ENCODE measurements around the gene CYP8B1.

The CYP8B1 gene, protein sequence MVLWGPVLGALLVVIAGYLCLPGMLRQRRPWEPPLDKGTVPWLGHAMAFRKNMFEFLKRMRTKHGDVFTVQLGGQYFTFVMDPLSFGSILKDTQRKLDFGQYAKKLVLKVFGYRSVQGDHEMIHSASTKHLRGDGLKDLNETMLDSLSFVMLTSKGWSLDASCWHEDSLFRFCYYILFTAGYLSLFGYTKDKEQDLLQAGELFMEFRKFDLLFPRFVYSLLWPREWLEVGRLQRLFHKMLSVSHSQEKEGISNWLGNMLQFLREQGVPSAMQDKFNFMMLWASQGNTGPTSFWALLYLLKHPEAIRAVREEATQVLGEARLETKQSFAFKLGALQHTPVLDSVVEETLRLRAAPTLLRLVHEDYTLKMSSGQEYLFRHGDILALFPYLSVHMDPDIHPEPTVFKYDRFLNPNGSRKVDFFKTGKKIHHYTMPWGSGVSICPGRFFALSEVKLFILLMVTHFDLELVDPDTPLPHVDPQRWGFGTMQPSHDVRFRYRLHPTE

DNA sequence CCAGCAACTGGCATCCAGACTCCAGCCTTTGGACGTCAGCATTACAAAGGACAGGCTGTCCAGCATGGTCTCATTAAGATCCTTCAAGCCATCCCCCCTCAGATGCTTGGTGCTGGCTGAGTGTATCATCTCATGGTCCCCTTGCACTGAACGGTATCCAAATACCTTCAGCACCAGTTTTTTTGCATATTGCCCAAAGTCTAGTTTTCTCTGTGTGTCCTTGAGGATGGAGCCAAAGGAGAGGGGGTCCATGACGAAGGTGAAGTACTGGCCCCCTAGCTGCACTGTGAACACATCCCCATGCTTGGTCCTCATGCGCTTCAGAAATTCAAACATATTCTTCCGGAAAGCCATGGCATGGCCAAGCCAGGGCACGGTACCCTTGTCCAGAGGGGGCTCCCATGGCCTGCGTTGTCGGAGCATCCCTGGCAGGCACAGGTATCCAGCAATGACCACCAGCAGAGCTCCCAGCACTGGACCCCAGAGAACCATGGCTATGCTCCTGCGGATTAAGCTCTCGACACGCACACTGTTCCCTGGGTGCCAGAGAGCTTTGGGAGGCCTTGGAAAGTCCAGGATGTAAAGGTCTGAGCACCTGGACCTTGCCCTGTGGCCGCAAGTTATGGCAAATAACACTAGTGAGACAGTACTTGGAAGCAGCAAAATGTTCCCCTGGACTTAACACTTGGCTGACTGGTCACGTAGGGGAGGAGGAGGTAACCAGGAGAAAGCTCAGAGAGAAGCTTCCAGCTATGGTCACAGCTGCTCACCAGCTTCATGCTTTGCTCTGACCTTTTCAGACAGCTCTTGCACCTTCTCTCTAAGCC lies at the start of gene CYP8B1:
Gene CYP8B1, minus strand, starts transcription at position 555 of the 827 bp plus-strand sequence. Its CDS starts 63 bp downstream, at position 492.
- no peak for DNase-seq
- TF ChIP-seq, protein P1, sequence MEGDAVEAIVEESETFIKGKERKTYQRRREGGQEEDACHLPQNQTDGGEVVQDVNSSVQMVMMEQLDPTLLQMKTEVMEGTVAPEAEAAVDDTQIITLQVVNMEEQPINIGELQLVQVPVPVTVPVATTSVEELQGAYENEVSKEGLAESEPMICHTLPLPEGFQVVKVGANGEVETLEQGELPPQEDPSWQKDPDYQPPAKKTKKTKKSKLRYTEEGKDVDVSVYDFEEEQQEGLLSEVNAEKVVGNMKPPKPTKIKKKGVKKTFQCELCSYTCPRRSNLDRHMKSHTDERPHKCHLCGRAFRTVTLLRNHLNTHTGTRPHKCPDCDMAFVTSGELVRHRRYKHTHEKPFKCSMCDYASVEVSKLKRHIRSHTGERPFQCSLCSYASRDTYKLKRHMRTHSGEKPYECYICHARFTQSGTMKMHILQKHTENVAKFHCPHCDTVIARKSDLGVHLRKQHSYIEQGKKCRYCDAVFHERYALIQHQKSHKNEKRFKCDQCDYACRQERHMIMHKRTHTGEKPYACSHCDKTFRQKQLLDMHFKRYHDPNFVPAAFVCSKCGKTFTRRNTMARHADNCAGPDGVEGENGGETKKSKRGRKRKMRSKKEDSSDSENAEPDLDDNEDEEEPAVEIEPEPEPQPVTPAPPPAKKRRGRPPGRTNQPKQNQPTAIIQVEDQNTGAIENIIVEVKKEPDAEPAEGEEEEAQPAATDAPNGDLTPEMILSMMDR (IDR thresholded peaks at IDR 0.05): no peak
- Mint-ChIP-seq H3K4me3 (no peak within 1 kb of the TSS), H3K27ac (no peak within 1 kb of the TSS), H3K9me3 (no peaks in the 10 kb centered on the region), H3K36me3 (ENCODE audit: low read depth) (no peaks in the 10 kb centered on the region), H3K4me1 (peaks cover 8% of the 10 kb centered on the region), H3K27me3 (ENCODE audit: low read depth, poor library complexity) (peaks cover 53% of the 10 kb centered on the region)

DNA sequence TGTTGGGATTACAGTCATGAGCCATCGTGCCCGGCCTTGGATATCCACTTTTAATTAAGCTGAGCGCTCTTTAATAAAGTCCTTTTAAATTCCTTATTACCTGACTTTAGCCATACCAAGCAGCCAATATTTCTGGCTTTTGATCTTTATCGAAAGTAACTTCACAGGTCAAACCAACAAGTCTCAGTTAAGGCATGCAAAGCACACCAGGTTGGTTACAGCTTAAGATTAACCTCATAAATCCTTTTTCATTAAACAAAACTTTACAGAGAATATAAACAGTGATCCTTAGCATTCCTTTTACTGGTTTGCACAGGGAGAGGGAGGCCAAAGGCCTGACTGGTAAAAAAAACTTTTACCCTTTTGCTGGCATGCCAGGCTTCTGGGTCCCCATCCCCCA lies 47.9 kb upstream of the CYP8B1 start:
- TF ChIP-seq, protein P1 (IDR thresholded peaks at IDR 0.05): no peak
- Mint-ChIP-seq H3K4me1 (no peaks in the 10 kb centered on the region), H3K9me3 (peaks cover 24% of the 10 kb centered on the region), H3K27ac (no peak overlapping the region), H3K27me3 (ENCODE audit: low read depth, poor library complexity) (peaks cover 9% of the 10 kb centered on the region), H3K36me3 (ENCODE audit: low read depth) (no peaks in the 10 kb centered on the region), H3K4me3 (no peak overlapping the region)
- DNase-seq: no peak

DNA sequence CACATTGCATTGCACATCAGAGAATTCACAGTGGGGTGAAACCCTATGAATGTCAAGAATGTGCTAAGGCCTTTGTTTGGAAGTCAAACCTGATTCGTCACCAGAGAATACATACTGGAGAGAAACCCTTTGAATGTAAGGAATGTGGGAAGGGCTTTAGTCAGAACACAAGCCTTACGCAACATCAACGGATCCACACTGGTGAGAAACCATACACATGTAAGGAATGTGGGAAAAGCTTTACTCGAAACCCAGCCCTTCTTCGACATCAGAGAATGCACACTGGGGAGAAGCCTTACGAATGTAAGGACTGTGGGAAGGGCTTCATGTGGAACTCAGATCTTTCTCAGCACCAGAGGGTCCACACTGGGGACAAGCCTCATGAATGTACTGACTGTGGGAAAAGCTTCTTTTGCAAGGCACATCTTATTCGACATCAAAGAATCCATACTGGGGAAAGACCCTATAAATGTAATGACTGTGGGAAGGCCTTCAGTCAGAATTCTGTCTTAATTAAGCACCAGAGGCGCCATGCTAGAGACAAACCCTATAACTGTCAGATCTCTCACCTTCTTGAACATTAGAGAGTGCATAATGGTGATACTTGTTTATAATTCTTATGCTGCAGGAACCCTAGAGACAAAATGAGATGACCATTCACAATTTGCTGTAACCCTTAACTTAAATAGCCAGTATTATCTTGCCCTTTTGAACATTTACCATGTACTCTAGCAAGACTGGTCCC lies 39.3 kb upstream of the CYP8B1 start:
- peaks cover 76% of the 10 kb centered on the region for H3K9me3 Mint-ChIP-seq
- TF ChIP-seq, protein P1 (IDR thresholded peaks at IDR 0.05): no peak
- H3K36me3 Mint-ChIP-seq (ENCODE audit: low read depth): peaks cover 7% of the 10 kb centered on the region
- DNase-seq: no peak
- H3K4me1 Mint-ChIP-seq: no peaks in the 10 kb centered on the region
- no peak overlapping the region for H3K27ac Mint-ChIP-seq
- H3K27me3 Mint-ChIP-seq (ENCODE audit: low read depth, poor library complexity): peaks cover 4% of the 10 kb centered on the region
- H3K4me3 Mint-ChIP-seq: no peak overlapping the region

DNA sequence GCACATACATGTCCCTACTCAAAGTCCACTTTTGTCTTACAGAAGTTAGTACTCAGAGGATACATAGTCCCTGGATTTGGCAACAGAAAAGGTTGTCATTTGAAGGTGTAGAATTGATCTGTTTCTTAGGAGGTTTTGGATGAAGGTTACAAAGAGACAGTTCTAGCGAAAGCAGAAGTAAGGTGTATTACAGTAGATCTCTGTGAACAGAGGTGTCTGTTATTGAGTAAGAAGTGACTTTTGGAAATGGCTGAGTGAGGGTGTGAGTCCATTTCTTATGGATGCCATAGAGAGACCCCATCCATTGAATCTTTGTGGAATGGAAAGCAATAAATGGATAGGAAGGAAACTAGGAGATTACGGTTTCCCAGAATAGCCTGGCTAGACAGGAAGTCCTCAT lies 35.9 kb upstream of the CYP8B1 start:
- H3K27ac Mint-ChIP-seq: no peak overlapping the region
- H3K9me3 Mint-ChIP-seq: peaks cover 63% of the 10 kb centered on the region
- no peaks in the 10 kb centered on the region for H3K4me1 Mint-ChIP-seq
- H3K4me3 Mint-ChIP-seq: no peak overlapping the region
- TF ChIP-seq, protein P1 (IDR thresholded peaks at IDR 0.05): no peak
- no peak for DNase-seq
- peaks cover 6% of the 10 kb centered on the region for H3K27me3 Mint-ChIP-seq (ENCODE audit: low read depth, poor library complexity)
- H3K36me3 Mint-ChIP-seq (ENCODE audit: low read depth): peaks cover 7% of the 10 kb centered on the region

DNA sequence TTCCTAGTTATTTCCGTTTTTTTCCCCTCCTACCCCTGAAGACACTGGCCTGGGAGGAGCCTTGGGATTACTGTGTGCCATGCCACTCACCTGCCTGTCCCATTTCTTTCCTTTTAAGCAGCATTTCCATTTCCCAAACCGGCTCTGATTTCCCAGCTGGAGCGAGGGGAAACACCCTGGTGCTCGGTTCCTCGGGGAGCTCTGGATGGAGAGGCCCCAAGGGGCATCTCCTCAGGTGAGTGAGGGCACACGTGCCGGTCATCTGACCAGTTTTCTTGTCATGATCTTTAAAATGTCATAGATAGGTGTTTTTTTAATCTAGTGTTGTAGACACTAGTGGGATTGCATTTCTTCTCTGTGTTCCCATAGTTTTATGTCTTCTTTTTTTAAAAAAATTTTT lies 33.0 kb upstream of the CYP8B1 start:
- Mint-ChIP-seq H3K27ac (no peak overlapping the region), H3K27me3 (ENCODE audit: low read depth, poor library complexity) (peaks cover 17% of the 10 kb centered on the region), H3K9me3 (peaks cover 35% of the 10 kb centered on the region), H3K4me1 (no peaks in the 10 kb centered on the region), H3K4me3 (no peak overlapping the region), H3K36me3 (ENCODE audit: low read depth) (no peaks in the 10 kb centered on the region)
- no peak for DNase-seq
- TF ChIP-seq, protein P1 (IDR thresholded peaks at IDR 0.05): no peak

Measured in nephron progenitor cell (in vitro differentiated cells).